Mesenchymal stem cell (in vitro differentiated cells and primary cell): Measurements from ENCODE around the gene GNAO1.

Source experiments
- DNase-seq: peaks from one replicate; pipeline ENCODE4 v3.0.0-alpha.2; 2013
- H2AFZ ChIP-seq: one replicate; pipeline ENCODE4 v1.6.1; 2013; ENCODE audit warnings: low read depth, mild to moderate bottlenecking, control low read depth, inconsistent platforms, low read length, moderate library complexity
- H2AK5ac ChIP-seq: 2 replicates; pipeline ENCODE4 v1.6.1; 2013; ENCODE audit warnings: low read length, moderate library complexity, mild to moderate bottlenecking, inconsistent platforms; ENCODE audit not compliant: severe bottlenecking
- H2BK120ac ChIP-seq: one replicate; pipeline ENCODE4 v1.6.1; 2013; ENCODE audit warnings: low read depth, mild to moderate bottlenecking, inconsistent platforms, low read length, moderate library complexity
- H2BK12ac ChIP-seq, 2 experiments: one replicate each; pipeline ENCODE4 v1.6.1; 2013; ENCODE audit warnings: inconsistent platforms in 2 of 2, low read length in 2 of 2, mild to moderate bottlenecking in 2 of 2, moderate library complexity in 2 of 2, control low read depth in 1 of 2
- H2BK15ac ChIP-seq: one replicate; pipeline ENCODE4 v1.6.1; 2013; ENCODE audit warnings: mild to moderate bottlenecking, low read depth, inconsistent platforms; ENCODE audit not compliant: poor library complexity, severe bottlenecking
- H2BK5ac ChIP-seq: 2 replicates; pipeline ENCODE4 v1.6.1; 2013; ENCODE audit warnings: low read depth, mild to moderate bottlenecking, low read length, control low read depth, inconsistent platforms; ENCODE audit not compliant: poor library complexity, severe bottlenecking
- H3K14ac ChIP-seq, 2 experiments: one replicate each; pipeline ENCODE4 v1.6.1; 2013; ENCODE audit warnings: inconsistent platforms in 2 of 2, low read length in 2 of 2, control low read depth in 1 of 2, mild to moderate bottlenecking in 1 of 2, moderate library complexity in 1 of 2
- H3K18ac ChIP-seq, 2 experiments: one replicate each; pipeline ENCODE4 v1.6.1; 2013; ENCODE audit warnings: inconsistent platforms in 2 of 2, low read length in 2 of 2, control low read depth in 1 of 2, low read depth in 1 of 2, mild to moderate bottlenecking in 1 of 2
- H3K23ac ChIP-seq, 2 experiments: one replicate each; pipeline ENCODE4 v1.6.1; 2013; ENCODE audit warnings: inconsistent platforms in 2 of 2, low read length in 2 of 2, mild to moderate bottlenecking in 2 of 2, moderate library complexity in 2 of 2, control low read depth in 1 of 2
- H3K27ac ChIP-seq: 2 replicates; pipeline ENCODE4 v1.5.1; 2013; ENCODE audit warnings: mild to moderate bottlenecking, moderate library complexity, low read length, control low read depth, inconsistent platforms; ENCODE audit not compliant: poor library complexity, severe bottlenecking
- H3K27me3 ChIP-seq, 2 experiments: 2 replicates each; pipeline versions ENCODE4 v1.6.1 to v1.7.0; 2013; ENCODE audit warnings: low read length in 2 of 2, mild to moderate bottlenecking in 2 of 2, moderate library complexity in 2 of 2, control low read depth in 1 of 2, inconsistent platforms in 1 of 2; ENCODE audit not compliant: control insufficient read depth in 1 of 2, insufficient read depth in 1 of 2
- H3K36me3 ChIP-seq, 2 experiments: 2 replicates each; pipeline versions ENCODE4 v1.6.1 to v1.7.0; 2013; ENCODE audit warnings: low read length in 2 of 2, control low read depth in 1 of 2, inconsistent platforms in 1 of 2, low read depth in 1 of 2, mild to moderate bottlenecking in 1 of 2; ENCODE audit not compliant: insufficient read depth in 2 of 2, control insufficient read depth in 1 of 2
- H3K4ac ChIP-seq, 2 experiments: one replicate each; pipeline ENCODE4 v1.6.1; 2013; ENCODE audit warnings: inconsistent platforms in 2 of 2, low read length in 2 of 2, mild to moderate bottlenecking in 2 of 2, moderate library complexity in 2 of 2, control low read depth in 1 of 2, low read depth in 1 of 2
- H3K4me1 ChIP-seq: 2 replicates; pipeline ENCODE4 v1.6.1; 2013; ENCODE audit warnings: low read depth, low read length, control low read depth; ENCODE audit not compliant: control insufficient read depth, insufficient read depth
- H3K4me2 ChIP-seq: 2 replicates; pipeline ENCODE4 v1.6.1; 2013; ENCODE audit warnings: low read length, mild to moderate bottlenecking, inconsistent platforms; ENCODE audit not compliant: poor library complexity, severe bottlenecking
- H3K4me3 ChIP-seq, 2 experiments: 2 replicates each; pipeline versions ENCODE4 v1.5.1 to v1.7.0; 2013; ENCODE audit warnings: low read length in 2 of 2, mild to moderate bottlenecking in 2 of 2, control low read depth in 1 of 2, low read depth in 1 of 2; ENCODE audit not compliant: insufficient read depth in 1 of 2
- H3K79me1 ChIP-seq: replicated peaks from 2 replicates; pipeline ENCODE4 v1.6.1; 2013; ENCODE audit warnings: mild to moderate bottlenecking, control low read depth, low read length, inconsistent platforms; ENCODE audit not compliant: poor library complexity, severe bottlenecking
- H3K9ac ChIP-seq: 2 replicates; pipeline ENCODE4 v1.7.0; 2013; ENCODE audit warnings: mild to moderate bottlenecking, low read length, moderate library complexity
- H3K9me3 ChIP-seq: 2 replicates; pipeline ENCODE4 v1.7.0; 2013; ENCODE audit warnings: mild to moderate bottlenecking, low read length; ENCODE audit not compliant: control insufficient read depth
- H4K8ac ChIP-seq: one replicate; pipeline ENCODE4 v1.6.1; 2013; ENCODE audit warnings: inconsistent platforms, mild to moderate bottlenecking, low read length, moderate library complexity
- H4K91ac ChIP-seq: one replicate; pipeline ENCODE4 v1.6.1; 2013; ENCODE audit warnings: mild to moderate bottlenecking, low read length, inconsistent platforms
- whole genome bisulfite sequencing: methylation state at CpG from one replicate; pipeline ENCODE4 v1.1.7; 2013; ENCODE audit warnings: mixed read lengths; 5-methylcytosine and 5-hydroxymethylcytosine counted together

GNAO1 gene

DNA sequence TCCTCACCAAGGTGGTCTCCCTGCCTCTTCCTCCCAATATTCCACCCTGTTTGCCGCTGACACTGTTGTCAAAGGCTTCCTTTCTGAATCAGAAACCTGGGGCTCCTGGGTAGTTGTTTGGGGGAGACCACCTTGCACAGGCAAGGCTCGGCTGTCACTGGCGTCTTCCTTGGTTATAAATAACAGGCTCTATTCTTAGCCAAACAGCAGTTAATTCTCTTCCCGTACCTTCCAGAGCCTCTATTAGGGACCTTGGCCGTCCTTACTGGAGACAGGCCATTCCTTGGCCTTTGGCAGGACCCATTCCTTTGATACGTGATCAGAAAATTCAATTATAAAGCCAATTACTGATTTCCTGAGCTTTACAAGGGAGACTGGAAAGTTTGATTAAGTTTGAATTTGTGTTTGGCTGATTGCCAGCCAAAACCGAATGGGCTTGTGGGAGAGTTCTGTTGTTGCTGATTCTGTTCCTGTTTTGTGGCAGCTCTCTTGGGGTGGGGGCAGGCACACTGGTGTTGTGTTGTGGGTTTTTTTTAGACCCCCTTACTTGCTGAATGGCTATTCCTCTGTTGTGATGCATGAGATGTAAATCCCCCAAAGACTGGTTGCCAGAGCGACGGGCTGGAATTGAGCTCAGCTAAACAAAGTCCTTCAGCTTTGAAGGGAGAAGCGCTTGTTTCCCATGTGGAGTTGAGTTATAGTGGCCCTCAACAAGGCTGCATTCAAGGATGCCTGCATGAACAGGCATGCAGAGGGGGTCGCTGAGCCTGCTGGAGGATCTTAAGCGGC, 104.6 kb downstream of the GNAO1 start:
- Histone ChIP-seq H3K79me1 (no peaks in the 10 kb centered on the region), H2BK120ac (no peak overlapping the region), H3K4me1 (peaks cover 11% of the 10 kb centered on the region), H3K36me3 (no peaks in the 10 kb centered on the region), H3K27ac (no peak overlapping the region), H2AFZ (no peak overlapping the region), H3K27me3 (peaks cover 11 to 26% of the 10 kb centered on the region in 2 experiments), H2AK5ac (peak overlapping the region; percentile 16), H3K4me3 (no peak overlapping the region), H4K8ac (no peak overlapping the region), H3K4me2 (no peak overlapping the region), H3K9me3 (no peaks in the 10 kb centered on the region), H3K14ac (no peak overlapping the region), H2BK15ac (no peak overlapping the region), H2BK12ac (no peak overlapping the region), H3K18ac (no peak overlapping the region), H3K9ac (no peak overlapping the region), H3K4ac (no peak overlapping the region), H2BK5ac (no peak overlapping the region), H4K91ac (no peak overlapping the region), H3K23ac (no peak overlapping the region)
- DNase-seq: no peak
- 70% methylated on average over 11 of the region's 12 CpGs for WGBS

DNA sequence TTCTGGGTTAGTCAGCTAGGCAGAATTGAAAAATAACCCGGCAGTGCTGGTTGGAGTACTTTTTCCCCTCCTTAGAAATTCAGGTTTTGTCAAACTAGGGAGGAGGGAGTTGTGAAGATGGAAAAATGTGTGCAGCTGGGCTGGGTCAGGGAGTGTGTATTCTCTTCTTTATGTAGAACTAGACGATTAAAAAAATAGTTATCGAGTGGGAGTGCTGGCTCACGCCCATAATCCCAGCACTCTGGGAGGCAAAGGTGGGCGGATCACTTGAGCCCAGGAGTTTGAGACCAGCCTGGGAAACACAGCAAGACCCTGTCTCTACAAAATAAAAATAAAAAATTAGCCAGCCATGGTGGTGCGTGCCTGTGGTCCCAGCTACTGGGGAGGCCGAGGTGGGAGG, 106.4 kb downstream of the GNAO1 start:
- no peak overlapping the region for H3K18ac ChIP-seq
- H3K9me3 ChIP-seq: no peaks in the 10 kb centered on the region
- H3K36me3 ChIP-seq: no peaks in the 10 kb centered on the region
- no peak overlapping the region for H2BK12ac ChIP-seq
- no peak overlapping the region for H3K4me2 ChIP-seq
- H3K4me3 ChIP-seq: no peak overlapping the region
- H4K8ac ChIP-seq: no peak overlapping the region
- no peak overlapping the region for H2BK5ac ChIP-seq
- H2AFZ ChIP-seq: no peak overlapping the region
- H3K23ac ChIP-seq: no peak overlapping the region
- H3K27me3 ChIP-seq: peaks cover 11 to 16% of the 10 kb centered on the region in 2 experiments
- H3K14ac ChIP-seq: no peak overlapping the region
- no peaks in the 10 kb centered on the region for H3K79me1 ChIP-seq
- H3K4ac ChIP-seq: no peak overlapping the region
- H4K91ac ChIP-seq: no peak overlapping the region
- H3K4me1 ChIP-seq: peaks cover 15% of the 10 kb centered on the region
- 96% methylated on average over 7 of the region's 7 CpGs for WGBS
- no peak overlapping the region for H2AK5ac ChIP-seq
- no peak overlapping the region for H3K9ac ChIP-seq
- no peak for DNase-seq
- no peak overlapping the region for H2BK120ac ChIP-seq
- H2BK15ac ChIP-seq: no peak overlapping the region
- no peak overlapping the region for H3K27ac ChIP-seq

DNA sequence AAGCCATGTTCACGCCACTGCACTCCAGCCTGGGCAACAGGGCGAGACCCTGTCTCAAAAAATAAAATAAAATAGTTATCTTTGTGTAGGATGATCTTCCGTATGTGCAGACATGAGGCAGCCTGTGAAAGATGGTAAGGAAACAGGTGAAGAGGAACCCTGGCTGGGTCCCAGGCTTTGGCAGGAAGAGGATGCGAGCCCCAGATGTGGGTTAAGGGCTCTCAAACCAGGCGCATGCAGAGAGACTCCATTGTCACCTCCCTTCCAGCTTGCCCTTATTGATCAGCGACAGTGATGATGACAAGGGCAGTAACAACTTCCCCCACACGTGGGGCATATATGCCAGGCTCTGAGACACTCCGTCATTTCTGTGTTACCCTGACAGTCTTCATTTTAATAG, 106.8 kb downstream of the GNAO1 start:
- no peak overlapping the region for H3K4me2 ChIP-seq
- H3K4ac ChIP-seq: no peak overlapping the region
- no peak overlapping the region for H2BK5ac ChIP-seq
- H2AFZ ChIP-seq: no peak overlapping the region
- no peak overlapping the region for H3K9ac ChIP-seq
- H3K79me1 ChIP-seq: no peaks in the 10 kb centered on the region
- WGBS: 98% methylated on average over 5 of the region's 8 CpGs
- no peak overlapping the region for H4K91ac ChIP-seq
- no peak overlapping the region for H2BK12ac ChIP-seq
- no peaks in the 10 kb centered on the region for H3K9me3 ChIP-seq
- H3K27ac ChIP-seq: no peak overlapping the region
- H3K18ac ChIP-seq: no peak overlapping the region
- DNase-seq: no peak
- H2AK5ac ChIP-seq: no peak overlapping the region
- H2BK15ac ChIP-seq: no peak overlapping the region
- no peak overlapping the region for H3K14ac ChIP-seq
- H2BK120ac ChIP-seq: no peak overlapping the region
- no peak overlapping the region for H4K8ac ChIP-seq
- no peak overlapping the region for H3K23ac ChIP-seq
- H3K27me3 ChIP-seq: peaks cover 11 to 12% of the 10 kb centered on the region in 2 experiments
- no peak overlapping the region for H3K4me3 ChIP-seq
- peaks cover 15% of the 10 kb centered on the region for H3K4me1 ChIP-seq
- H3K36me3 ChIP-seq: no peaks in the 10 kb centered on the region

DNA sequence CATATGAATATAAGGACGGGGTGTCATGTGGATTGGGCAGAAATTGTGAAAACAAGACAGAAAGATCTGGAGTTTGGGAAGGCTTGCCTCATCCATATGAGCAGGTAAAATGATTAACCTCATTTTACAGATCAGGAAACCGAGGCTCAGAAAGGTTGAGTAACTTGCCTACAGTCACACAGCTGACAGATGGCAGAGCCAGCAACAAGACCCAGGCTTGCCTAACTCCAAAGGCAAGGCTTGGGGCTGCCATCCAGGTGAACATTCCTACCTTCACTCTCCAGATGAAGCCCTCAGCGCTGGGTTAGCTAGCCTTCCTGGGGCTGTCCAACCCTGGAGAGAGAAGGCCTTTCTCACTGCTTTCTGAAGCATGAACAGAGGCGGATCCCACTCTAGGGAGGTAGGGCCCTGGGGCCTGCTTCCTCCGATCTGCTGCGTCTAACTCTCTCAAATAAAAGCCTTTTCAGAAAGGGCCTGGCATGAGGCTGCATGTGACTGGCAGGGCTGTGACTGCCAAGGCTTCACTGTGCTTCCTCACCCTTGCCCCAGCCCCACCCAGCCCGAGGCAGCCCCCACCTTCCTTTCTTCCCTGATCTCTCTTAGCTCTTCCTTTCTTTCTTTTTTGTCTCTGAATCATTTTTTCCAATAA, 107.8 kb downstream of the GNAO1 start:
- Histone ChIP-seq H2BK15ac (no peak overlapping the region), H3K23ac (no peak overlapping the region), H2BK5ac (no peak overlapping the region), H3K27me3 (peaks cover 11 to 18% of the 10 kb centered on the region in 2 experiments), H2AK5ac (no peak overlapping the region), H3K9ac (no peak overlapping the region), H3K14ac (no peak overlapping the region), H2BK12ac (no peak overlapping the region), H3K27ac (no peak overlapping the region), H3K4ac (no peak overlapping the region), H3K4me1 (peaks cover 13% of the 10 kb centered on the region), H4K8ac (no peak overlapping the region), H3K79me1 (no peaks in the 10 kb centered on the region), H4K91ac (no peak overlapping the region), H2AFZ (no peak overlapping the region), H3K18ac (no peak overlapping the region), H3K4me2 (no peak overlapping the region), H2BK120ac (no peak overlapping the region), H3K9me3 (no peaks in the 10 kb centered on the region), H3K4me3 (no peak overlapping the region), H3K36me3 (no peaks in the 10 kb centered on the region)
- WGBS: 90% methylated on average over 6 of the region's 7 CpGs
- DNase-seq: no peak
